SK-N-SH (cell line): Measurements from ENCODE around the gene FARSA. TPM values are rescaled to one million over a fixed set of nuclear protein-coding genes. Genes with fewer than 3 reads are reported as not detected.
A peak's percentile ranks its signal among the peaks of the same experiment; 100 is the strongest.

ENCODE experiments used
- CTCF ChIA-PET: fragments of 300-600, 350-600 bp; formaldehyde crosslinking; extraction: SDS; loops from one replicate; lab custom pipeline; 2021; lab: Yijun Ruan, JAX
- POLR2A ChIA-PET: fragments of 350-600 bp; sonication (Branson Sonifier 250); formaldehyde crosslinking; extraction: SDS; loops from one replicate; lab custom pipeline; 2020; ENCODE audit warnings: antibody characterized with exemption, inconsistent platforms; lab: Yijun Ruan, JAX
- DNase-seq: peaks from one replicate; pipeline ENCODE4 v3.0.0; 2012
- H2AFZ ChIP-seq: fragments of 200-600 bp; sonication (generic); 2 replicates; pipeline ENCODE4 v1.8.1; 2016; ENCODE audit warnings: antibody characterized with exemption, mild to moderate bottlenecking, low read depth
- H3F3A ChIP-seq: fragments of 200-600 bp; sonication (generic); replicated peaks from 2 replicates; pipeline ENCODE3; 2016; ENCODE audit warnings: antibody characterized with exemption, mild to moderate bottlenecking; ENCODE audit not compliant: insufficient read depth
- H3K27ac ChIP-seq, 2 experiments: fragments of 200-500 bp in 1 of 2; fragments of 200-600 bp in 1 of 2; sonication (Bioruptor generic) in 1 of 2; sonication (generic), shearing (Covaris generic) in 1 of 2; 2 replicates each; pipeline versions ENCODE4 v1.5.1 to v1.6.1; 2014 to 2016; ENCODE audit warnings: low read depth in 2 of 2, inconsistent platforms in 1 of 2, low read length in 1 of 2, mild to moderate bottlenecking in 1 of 2, mixed read lengths in 1 of 2
- H3K27me3 ChIP-seq: fragments of 200-600 bp; sonication (generic), shearing (Covaris generic); 2 replicates; pipeline ENCODE4 v1.6.1; 2016; ENCODE audit warnings: mixed run types; ENCODE audit not compliant: insufficient read depth
- H3K36me3 ChIP-seq, 2 experiments: fragments of 200-500 bp in 1 of 2; fragments of 200-600 bp in 1 of 2; sonication (Bioruptor generic) in 1 of 2; sonication (generic) in 1 of 2; replicated peaks in 1 of 2; 2 replicates each; pipeline versions ENCODE3 to v1.5.1; 2014 to 2016; ENCODE audit warnings: low read length in 1 of 2, mild to moderate bottlenecking in 1 of 2; ENCODE audit not compliant: insufficient read depth in 2 of 2, control insufficient read depth in 1 of 2
- H3K4me1 ChIP-seq, 2 experiments: fragments of 200-500 bp in 1 of 2; fragments of 200-600 bp in 1 of 2; sonication (Bioruptor generic) in 1 of 2; sonication (generic), shearing (Covaris generic) in 1 of 2; 2 replicates each; pipeline versions ENCODE4 v1.5.1 to v1.6.1; 2014 to 2016; ENCODE audit warnings: low read depth in 1 of 2, low read length in 1 of 2, mixed run types in 1 of 2; ENCODE audit not compliant: insufficient read depth in 2 of 2, control insufficient read depth in 1 of 2
- H3K4me2 ChIP-seq: fragments of 200-600 bp; sonication (generic), shearing (Covaris generic); 2 replicates; pipeline ENCODE4 v1.6.1; 2017; ENCODE audit warnings: mixed run types
- H3K4me3 ChIP-seq, 2 experiments: fragments of 200-500 bp in 1 of 2; fragments of 200-600 bp in 1 of 2; sonication (Bioruptor generic) in 1 of 2; sonication (generic), shearing (Covaris generic) in 1 of 2; 2 replicates each; pipeline versions ENCODE4 v1.5.1 to v1.8.1; 2014 to 2016; ENCODE audit warnings: low read depth in 2 of 2, inconsistent platforms in 1 of 2, low read length in 1 of 2, mild to moderate bottlenecking in 1 of 2, mixed read lengths in 1 of 2, moderate library complexity in 1 of 2
- H3K79me2 ChIP-seq: fragments of 200-600 bp; sonication (generic); 2 replicates; pipeline ENCODE4 v1.8.1; 2017; ENCODE audit warnings: mild to moderate bottlenecking; ENCODE audit not compliant: insufficient read depth
- H3K9ac ChIP-seq: fragments of 200-600 bp; sonication (generic); 2 replicates; pipeline ENCODE4 v1.6.1; 2017; ENCODE audit warnings: mixed run types
- H3K9me2 ChIP-seq: fragments of 200-600 bp; sonication (generic); 2 replicates; pipeline ENCODE4 v1.6.1; 2017; ENCODE audit warnings: mixed run types
- H3K9me3 ChIP-seq: fragments of 200-600 bp; sonication (generic); 2 replicates; pipeline ENCODE4 v1.6.1; 2017; ENCODE audit warnings: mixed run types, mild to moderate bottlenecking, moderate library complexity
- H4K20me1 ChIP-seq: fragments of 200-600 bp; sonication (generic); 2 replicates; pipeline ENCODE4 v1.6.1; 2017; ENCODE audit warnings: mild to moderate bottlenecking, mixed run types; ENCODE audit not compliant: insufficient read depth
- GABPA ChIP-seq: IDR thresholded peaks from 2 replicates; pipeline ENCODE4 v1.4.0; 2012; ENCODE audit warnings: low read depth, mild to moderate bottlenecking
- JUND ChIP-seq: IDR thresholded peaks from 2 replicates; pipeline ENCODE4 v1.4.0; 2012
- NFIC ChIP-seq: IDR thresholded peaks from 2 replicates; pipeline ENCODE4 v1.4.0; 2012; ENCODE audit warnings: borderline replicate concordance
- POLR2AphosphoS5 ChIP-seq: IDR thresholded peaks from 2 replicates; pipeline ENCODE4 v1.6.1; 2012; ENCODE audit warnings: low read depth, low read length
- TAF1 ChIP-seq: IDR thresholded peaks from 2 replicates; pipeline ENCODE4 v1.6.1; 2012; ENCODE audit warnings: low read depth, mild to moderate bottlenecking, low read length, moderate library complexity, borderline replicate concordance
- WGBS: methylation state at CpG from one replicate; pipeline ENCODE4 v1.1.6; 2017; ENCODE audit warnings: low lambda C conversion rate; 5-methylcytosine and 5-hydroxymethylcytosine counted together
- polyA plus RNA-seq, 3 experiments: library from polyadenylated mRNA; depleted of rRNA; stranded (reverse); fragments of >200 nt; gene quantifications; 2 replicates each; pipeline ENCODE4 v1.2.3, GENCODE V29; 2012
- TF ChIP-seq, protein P1 (sequence below): IDR thresholded peaks from 2 replicates; pipeline ENCODE4 v1.4.0; 2012; ENCODE audit warnings: low read depth
- TF ChIP-seq, protein P2 (sequence below): fragments of 200-600 bp; sonication (generic); IDR thresholded peaks from 2 replicates; pipeline ENCODE4 v1.6.1; 2017; ENCODE audit warnings: antibody characterized with exemption, mild to moderate bottlenecking, moderate library complexity
- TF ChIP-seq, protein P3 (sequence below): fragments of 150-350 bp; IDR thresholded peaks from 2 replicates; pipeline ENCODE4 v1.6.1; 2017; ENCODE audit warnings: antibody characterized with exemption, low read length, low read depth, borderline replicate concordance

Gene FARSA
- polyA plus RNA-seq, 1 of the 3 experiments (the other 2 are of a cell fraction): 170 TPM

- TF ChIP-seq NFIC: 0 out of 2 replicates have a peak, but pooled peaks have one; percentile 7
- TF ChIP-seq, protein P1, sequence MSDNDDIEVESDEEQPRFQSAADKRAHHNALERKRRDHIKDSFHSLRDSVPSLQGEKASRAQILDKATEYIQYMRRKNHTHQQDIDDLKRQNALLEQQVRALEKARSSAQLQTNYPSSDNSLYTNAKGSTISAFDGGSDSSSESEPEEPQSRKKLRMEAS: no peak
- Histone ChIP-seq H3K9me3 (no peaks in the 10 kb centered on the region), H4K20me1 (no peaks in the 10 kb centered on the region), H2AFZ (peak overlapping the region; percentile 97), H3K9me2 (no peaks in the 10 kb centered on the region), H3K27ac (peak overlapping the region; percentile 71 to 76), H3K27me3 (peaks cover 11% of the 10 kb centered on the region; the same call in 1 of the 2 replicates), H3K4me1 (peaks cover 0 to 9% of the 10 kb centered on the region in 2 experiments; a peak in 1 of 4 replicates), H3K4me2 (peak overlapping the region; percentile 85), H3K36me3 (peaks cover 0 to 3% of the 10 kb centered on the region in 2 experiments), H3K4me3 (peak overlapping the region; percentile 68 to 86), H3K79me2 (no peaks in the 10 kb centered on the region), H3K9ac (peak overlapping the region; percentile 73), H3F3A (peaks cover 9% of the 10 kb centered on the region)
- CTCF ChIA-PET: interaction anchor here (0.6 to 3.4 kb wide), 12 partner anchors 9 to 220 kb away, joined by 3 to 24 read pairs (median 4); partner anchors contain the start of gene GCDH
- WGBS: 22% methylated on average over 21 of the region's 29 CpGs
- DNase-seq: no peak
- POLR2A ChIA-PET: interaction anchor here (0.8 to 3.0 kb wide), 6 partner anchors 8 to 59 kb away, joined by 3 to 21 read pairs (median 4); partner anchors contain the start of genes GCDH and SYCE2
Observed at GRCh38 chr19:12880551-12881171, 52.9 kb downstream of the FARSA start.

DNA sequence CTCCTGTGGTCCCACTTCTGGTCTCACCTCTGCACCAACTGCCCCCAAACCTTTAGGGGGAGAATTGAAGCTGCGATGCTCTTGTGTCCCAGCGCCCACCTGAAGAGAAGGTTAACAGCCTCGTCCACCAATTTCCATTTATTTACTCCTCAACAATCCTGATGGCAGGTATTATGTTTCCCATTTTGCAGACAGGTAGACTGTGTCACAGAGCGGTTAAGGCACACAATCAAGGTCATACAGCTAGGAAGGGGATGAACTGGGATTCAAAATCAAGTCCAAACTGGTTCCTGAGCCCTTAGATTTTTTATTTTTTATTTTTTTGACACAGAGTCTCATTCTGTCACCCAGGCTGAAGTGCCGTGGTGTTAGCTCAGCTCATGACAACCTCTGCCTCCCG, 58.4 kb downstream of the FARSA start:
- Histone ChIP-seq H3K4me3 (no peak overlapping the region), H3K36me3 (peaks cover 0 to 3% of the 10 kb centered on the region in 2 experiments), H4K20me1 (no peaks in the 10 kb centered on the region), H3K4me1 (peaks cover 0 to under 1% of the 10 kb centered on the region in 2 experiments; a peak in 1 of 4 replicates), H3F3A (peaks cover 7% of the 10 kb centered on the region), H3K79me2 (no peaks in the 10 kb centered on the region), H3K9me3 (no peaks in the 10 kb centered on the region), H3K27me3 (no peaks in the 10 kb centered on the region), H3K9ac (no peak overlapping the region), H3K4me2 (no peak overlapping the region), H2AFZ (no peak overlapping the region), H3K27ac (no peak overlapping the region), H3K9me2 (no peaks in the 10 kb centered on the region)
- no peak for DNase-seq
- 92% methylated on average over 3 of the region's 6 CpGs for WGBS
- POLR2A ChIA-PET: interaction anchor here (0.6 to 1.0 kb wide), 2 partner anchors 16 to 58 kb away, joined by 3 read pairs; partner anchors contain the start of gene GCDH
- CTCF ChIA-PET: interaction anchor here (1.8 to 10.3 kb wide), 2 partner anchors 10 to 28 kb away, joined by 5 to 62 read pairs; no protein-coding TSS in a partner anchor
- TF ChIP-seq POLR2AphosphoS5: no peak
- no peak for TF ChIP-seq TAF1
- TF ChIP-seq GABPA: no peak
- TF ChIP-seq, protein P2, sequence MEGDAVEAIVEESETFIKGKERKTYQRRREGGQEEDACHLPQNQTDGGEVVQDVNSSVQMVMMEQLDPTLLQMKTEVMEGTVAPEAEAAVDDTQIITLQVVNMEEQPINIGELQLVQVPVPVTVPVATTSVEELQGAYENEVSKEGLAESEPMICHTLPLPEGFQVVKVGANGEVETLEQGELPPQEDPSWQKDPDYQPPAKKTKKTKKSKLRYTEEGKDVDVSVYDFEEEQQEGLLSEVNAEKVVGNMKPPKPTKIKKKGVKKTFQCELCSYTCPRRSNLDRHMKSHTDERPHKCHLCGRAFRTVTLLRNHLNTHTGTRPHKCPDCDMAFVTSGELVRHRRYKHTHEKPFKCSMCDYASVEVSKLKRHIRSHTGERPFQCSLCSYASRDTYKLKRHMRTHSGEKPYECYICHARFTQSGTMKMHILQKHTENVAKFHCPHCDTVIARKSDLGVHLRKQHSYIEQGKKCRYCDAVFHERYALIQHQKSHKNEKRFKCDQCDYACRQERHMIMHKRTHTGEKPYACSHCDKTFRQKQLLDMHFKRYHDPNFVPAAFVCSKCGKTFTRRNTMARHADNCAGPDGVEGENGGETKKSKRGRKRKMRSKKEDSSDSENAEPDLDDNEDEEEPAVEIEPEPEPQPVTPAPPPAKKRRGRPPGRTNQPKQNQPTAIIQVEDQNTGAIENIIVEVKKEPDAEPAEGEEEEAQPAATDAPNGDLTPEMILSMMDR: no peak
- TF ChIP-seq JUND: no peak
- TF ChIP-seq, protein P3, sequence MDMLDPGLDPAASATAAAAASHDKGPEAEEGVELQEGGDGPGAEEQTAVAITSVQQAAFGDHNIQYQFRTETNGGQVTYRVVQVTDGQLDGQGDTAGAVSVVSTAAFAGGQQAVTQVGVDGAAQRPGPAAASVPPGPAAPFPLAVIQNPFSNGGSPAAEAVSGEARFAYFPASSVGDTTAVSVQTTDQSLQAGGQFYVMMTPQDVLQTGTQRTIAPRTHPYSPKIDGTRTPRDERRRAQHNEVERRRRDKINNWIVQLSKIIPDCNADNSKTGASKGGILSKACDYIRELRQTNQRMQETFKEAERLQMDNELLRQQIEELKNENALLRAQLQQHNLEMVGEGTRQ: no peak
